Heart left ventricle (tissue), 16 donors: ENCODE measurements around the gene EIF1. TPM values are rescaled to one million over a fixed set of nuclear protein-coding genes. Genes with fewer than 3 reads are reported as not detected.
A peak's percentile ranks its signal among the peaks of the same experiment; 100 is the strongest.

Experiments used
- ATAC-seq, 4 donors: fragments of 200-7000 bp; cut with Tn5 transposase; one replicate each; pipeline ENCODE4 v1.9.1; 2020 to 2022; ENCODE audit warnings: moderate library complexity in 4 of 4, mild to moderate bottlenecking in 3 of 4, moderate number of reproducible peaks in 1 of 4
- DNase-seq, 5 donors: peaks; one replicate each; pipeline ENCODE4 v3.0.0-alpha.2; 2020
- H3K27ac ChIP-seq, 12 donors: fragments of 200-600 bp; sonication (generic) in 4 of 12; one replicate each; pipeline versions ENCODE4 v1.5.0 to v1.8.0; 2016 to 2022; ENCODE audit warnings: mild to moderate bottlenecking in 2 of 12
- H3K27me3 ChIP-seq, 9 donors: fragments of 200-600 bp; sonication (generic) in 2 of 9; one replicate each; pipeline versions ENCODE4 v1.5.1 to v1.8.0; 2016 to 2022; ENCODE audit warnings: mild to moderate bottlenecking in 3 of 9
- H3K36me3 ChIP-seq, 9 donors: fragments of 200-600 bp; sonication (generic) in 2 of 9; one replicate each; pipeline versions ENCODE4 v1.5.0 to v1.8.0; 2018 to 2022; ENCODE audit warnings: mild to moderate bottlenecking in 2 of 9
- H3K4me1 ChIP-seq, 12 donors: fragments of 200-600 bp; sonication (generic) in 4 of 12; one replicate each; pipeline versions ENCODE4 v1.5.0 to v1.8.0; 2016 to 2022; ENCODE audit warnings: mild to moderate bottlenecking in 3 of 12
- H3K4me3 ChIP-seq, 12 donors: fragments of 200-600 bp; sonication (generic) in 4 of 12; one replicate each; pipeline versions ENCODE4 v1.5.0 to v1.8.0; 2017 to 2022; ENCODE audit warnings: mild to moderate bottlenecking in 9 of 12, moderate library complexity in 4 of 12
- H3K9me3 ChIP-seq, 12 donors: fragments of 200-600 bp; sonication (generic) in 4 of 12; one replicate each; pipeline versions ENCODE4 v1.5.0 to v1.8.0; 2016 to 2022; ENCODE audit warnings: mild to moderate bottlenecking in 1 of 12
- CTCF ChIP-seq, 12 donors: fragments of 200-600 bp; sonication (generic) in 4 of 12; IDR thresholded peaks; one replicate each; pipeline versions ENCODE4 v1.5.0 to v1.8.0; 2018 to 2022; ENCODE audit warnings: antibody characterized with exemption in 12 of 12, mild to moderate bottlenecking in 5 of 12
- POLR2A ChIP-seq, 2 donors: fragments of 450-650 bp; IDR thresholded peaks; one replicate each; pipeline ENCODE4 v1.6.1; 2017; ENCODE audit warnings: antibody characterized with exemption in 2 of 2, mild to moderate bottlenecking in 2 of 2, moderate library complexity in 2 of 2
- WGBS, 4 donors: extraction: QIAGEN DNeasy Blood & Tissue Kit in 2 of 4; methylation state at CpG; one replicate each; pipeline versions ENCODE4 v1.1.5 to v1.1.7; 2013 to 2018; 5-methylcytosine and 5-hydroxymethylcytosine counted together
- intact Hi-C, 10 donors: fragments of 100-400 bp; cut with DNase I; formaldehyde crosslinking; loops; one replicate each; pipeline versions ENCODE4 v1.11.1 to v1.14.2; 2022
- polyA plus RNA-seq, 2 donors: library from polyadenylated mRNA; stranded (reverse); fragments of 200-250 nt; gene quantifications; one replicate each; pipeline ENCODE4 v1.2.3, GENCODE V29; 2013
- total RNA-seq, 9 donors: library from RNA; depleted of rRNA in 2 of 9; stranded (reverse); fragments of >200 nt in 2 of 9; fragmentation: NEBNext Ultra II Directional in 3 of 9; extraction: Animal tissue kit (Norgen Biotek cat#: 25700) in 3 of 9; gene quantifications; one replicate each; pipeline versions ENCODE4 v1.1.0 to v1.2.4, GENCODE V29; 2016 to 2023
- donor health status: ischemic (EF 13 %, LVEDD 7.1; RV severe dilation, severe dysfunction).
- donor health status: healthy with polysubstance abuse.
- donor health status: DM: no; HTN: yes; CAD: no.
- donor health status: DM: no; HTN: no; CAD: no.
- donor health status: ischemic (EF 25% LVEDD 6.9; RV normal size, moderate dysfunction).
- donor health status: ischemic (EF 25% LVEDD 5.7; RV mildly dilated, moderate dysfunction).
- donor health status: healthy.
- donor health status: DM: yes; HTN: yes; CAD: no.
- donor health status: ischemic (EF 35%, LVEDD 5.7; RV mildly dilated, moderate dysfunction).
- donor health status: nonischemic (EF 11% LVEDD 7.7; RV severe dilation, severe dysfunction).
- donor health status: DM: yes; HTN: yes; CAD: no.
- donor health status: PGD.
- donor health status: ischemic (EF 29% LVEDD 5.4; RV normal size, mild dysfunction).
- donor health status: nonischemic (EF 23%, LVEDD 6.1; RV moderate dilation, normal function).

EIF1 gene
- total and polyA plus RNA-seq, 11 donors = 402 to 1,338 (median 1,111) TPM

GRCh38 chr17:41659427-41660212, 29.1 kb upstream of the EIF1 start:
- 81 to 87% (median 82%) methylated on average over 11 of the region's 11 CpGs for WGBS, 4 donors
- Histone ChIP-seq H3K4me3 (no peak overlapping the region), H3K27ac (no peak overlapping the region), H3K4me1 (peaks cover 0 to 2% (median 0%) of the 10 kb centered on the region in 12 donors), H3K9me3 (no peaks in the 10 kb centered on the region), H3K27me3 (no peaks in the 10 kb centered on the region), H3K36me3 (no peaks in the 10 kb centered on the region)
- intact Hi-C loops = loop anchor here (2.0 to 10.0 kb wide), 12 partner anchors 107 to 1055 kb away; no protein-coding TSS in a partner anchor
- peak in 1 of 5 donors; percentile 39 for DNase-seq
- TF ChIP-seq CTCF (IDR thresholded peaks at IDR 0.05) (no peak), POLR2A (IDR thresholded peaks at IDR 0.05) (no peak)
- ATAC-seq = no peak

GRCh38 chr17:41660221-41660711, 28.4 kb upstream of the EIF1 start:
- TF ChIP-seq CTCF (IDR thresholded peaks at IDR 0.05) = no peak
- no peak for TF ChIP-seq POLR2A (IDR thresholded peaks at IDR 0.05)

GRCh38 chr17:41663451-41664171, 25.1 kb upstream of the EIF1 start:
- no peak overlapping the region for H3K4me3 ChIP-seq
- 64 to 69% (median 66%) methylated on average over 8 of the region's 8 CpGs for WGBS, 4 donors
- no peaks in the 10 kb centered on the region for H3K9me3 ChIP-seq
- TF ChIP-seq CTCF (IDR thresholded peaks at IDR 0.05) = no peak
- no peak for TF ChIP-seq POLR2A (IDR thresholded peaks at IDR 0.05)
- no peak overlapping the region for H3K27ac ChIP-seq
- ATAC-seq (no peak), DNase-seq (peak in 2 of 5 donors; percentile 11 to 17)
- no peaks in the 10 kb centered on the region for H3K27me3 ChIP-seq
- H3K36me3 ChIP-seq = no peaks in the 10 kb centered on the region
- peaks cover 0 to 33% (median 14%) of the 10 kb centered on the region in 12 donors for H3K4me1 ChIP-seq
- intact Hi-C loops = loop anchor here (2.0 to 10.0 kb wide), 13 partner anchors 111 to 1059 kb away; no protein-coding TSS in a partner anchor

More at GRCh38 chr17:41660221-41660711, 28.4 kb upstream of the EIF1 start:
- intact Hi-C loops = loop anchor here (2.0 to 10.0 kb wide), 12 partner anchors 108 to 1055 kb away; no protein-coding TSS in a partner anchor
- no peaks in the 10 kb centered on the region for H3K36me3 ChIP-seq
- H3K27me3 ChIP-seq = no peaks in the 10 kb centered on the region
- WGBS, 4 donors = 63 to 84% (median 67%) methylated on average over 5 to 8 of the region's 8 CpGs
- ATAC-seq = no peak
- peaks cover 0 to 2% (median 0%) of the 10 kb centered on the region in 12 donors for H3K4me1 ChIP-seq
- H3K9me3 ChIP-seq = no peaks in the 10 kb centered on the region
- no peak overlapping the region for H3K27ac ChIP-seq
- peak in 1 of 5 donors; percentile 31 for DNase-seq
- no peak overlapping the region for H3K4me3 ChIP-seq

GRCh38 chr17:41664172-41664457, 24.6 kb upstream of the EIF1 start:
- no peak for ATAC-seq

More at GRCh38 chr17:41664172-41664457, 24.6 kb upstream of the EIF1 start:
- Histone ChIP-seq H3K9me3 (no peaks in the 10 kb centered on the region), H3K4me1 (peaks cover 0 to 36% (median 14%) of the 10 kb centered on the region in 12 donors), H3K27me3 (no peaks in the 10 kb centered on the region), H3K36me3 (no peaks in the 10 kb centered on the region), H3K4me3 (no peak overlapping the region), H3K27ac (no peak overlapping the region)
- peak in 1 of 5 donors; percentile 25 for DNase-seq
- intact Hi-C loops = loop anchor here (5.0 to 10.0 kb wide), 11 partner anchors 112 to 1059 kb away; no protein-coding TSS in a partner anchor
- 60 to 78% (median 72%) methylated on average over 2 of the region's 2 CpGs for WGBS, 4 donors
- no peak for TF ChIP-seq POLR2A (IDR thresholded peaks at IDR 0.05)
- no peak for TF ChIP-seq CTCF (IDR thresholded peaks at IDR 0.05)
